HFFc6 (cell line): ENCODE data around the gene RIMKLA. TPM values are rescaled to one million over a fixed set of nuclear protein-coding genes. Genes with fewer than 3 reads are reported as not detected.

Experiments
- DNase-seq: peaks from one replicate; pipeline ENCODE4 v3.0.0-alpha.2; 2018
- H3K27ac Mint-ChIP-seq: 2 replicates; pipeline ENCODE4 v1.8.0; 2020; ENCODE audit warnings: mild to moderate bottlenecking, mixed read lengths
- H3K27me3 Mint-ChIP-seq: 2 replicates; pipeline ENCODE4 v1.8.0; 2021; ENCODE audit warnings: mild to moderate bottlenecking, moderate library complexity, mixed read lengths; ENCODE audit not compliant: insufficient read depth
- H3K36me3 Mint-ChIP-seq: 2 replicates; pipeline ENCODE4 v1.8.0; 2021; ENCODE audit warnings: low read depth, mixed read lengths
- H3K4me1 Mint-ChIP-seq: 2 replicates; pipeline ENCODE4 v1.8.0; 2020; ENCODE audit warnings: low read depth, mixed read lengths
- H3K4me3 Mint-ChIP-seq: 2 replicates; pipeline ENCODE4 v1.8.0; 2020; ENCODE audit warnings: mild to moderate bottlenecking, moderate library complexity, mixed read lengths
- H3K9me3 Mint-ChIP-seq: 2 replicates; pipeline ENCODE4 v1.8.0; 2020; ENCODE audit warnings: mild to moderate bottlenecking, mixed read lengths
- total RNA-seq, 6 experiments: library from RNA; stranded (reverse); fragmentation: NEBNext Ultra II Directional; extraction: Animal tissue kit (Norgen Biotek cat#: 25700); gene quantifications; 2 replicates in 1 of 6; 3 replicates in 5 of 6; pipeline ENCODE4 v1.2.3, GENCODE V29; 2021
- TF ChIP-seq, protein P1 (sequence below): fragments of 200-600 bp; sonication (generic); IDR thresholded peaks from 2 replicates; pipeline ENCODE4 v1.5.0; 2021; ENCODE audit warnings: antibody characterized with exemption, mild to moderate bottlenecking

Gene RIMKLA
- total RNA-seq, 6 experiments from 2014 or later, result not detected

DNA sequence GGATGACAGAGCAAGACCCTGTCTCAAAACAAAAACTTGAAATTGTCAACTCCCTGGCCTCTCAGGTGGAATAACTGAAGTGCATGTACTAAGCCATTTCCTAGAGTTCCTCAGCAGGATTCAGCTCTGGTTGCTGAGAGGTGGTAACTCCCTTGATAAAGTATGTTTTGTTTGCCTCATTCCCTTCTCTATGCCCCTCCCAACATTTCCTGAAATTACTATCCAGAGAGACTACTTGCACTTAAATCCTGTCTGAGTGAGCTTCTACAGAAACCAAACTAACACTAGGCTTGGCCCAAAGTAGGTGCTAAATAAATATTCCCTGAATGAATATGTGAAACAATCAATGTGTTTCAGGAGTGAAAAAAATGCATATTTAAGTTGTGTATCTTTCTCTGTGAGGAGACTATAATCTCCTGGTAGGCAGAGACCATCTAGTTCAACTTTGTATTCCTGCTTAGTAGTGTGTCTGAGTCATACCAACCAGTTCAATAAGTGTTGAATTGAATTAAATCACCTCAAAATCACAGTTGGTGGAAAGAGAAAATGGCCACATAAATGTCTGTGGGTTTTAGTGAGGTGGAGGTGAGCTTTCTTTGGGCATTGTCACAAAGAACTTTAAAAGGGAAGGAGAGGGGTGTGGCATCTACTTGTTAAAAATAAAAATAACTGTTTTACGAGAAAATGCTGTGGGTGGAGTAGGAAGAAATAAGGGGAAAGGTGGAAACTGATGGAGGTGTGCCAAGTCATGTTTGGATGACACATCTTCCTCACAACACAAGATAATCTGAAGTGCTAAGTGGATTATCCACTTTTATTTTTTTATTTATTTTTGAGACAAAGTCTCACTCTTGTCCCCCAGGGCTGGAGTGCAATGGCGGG lies 12.6 kb downstream of the RIMKLA start:
- TF ChIP-seq, protein P1, sequence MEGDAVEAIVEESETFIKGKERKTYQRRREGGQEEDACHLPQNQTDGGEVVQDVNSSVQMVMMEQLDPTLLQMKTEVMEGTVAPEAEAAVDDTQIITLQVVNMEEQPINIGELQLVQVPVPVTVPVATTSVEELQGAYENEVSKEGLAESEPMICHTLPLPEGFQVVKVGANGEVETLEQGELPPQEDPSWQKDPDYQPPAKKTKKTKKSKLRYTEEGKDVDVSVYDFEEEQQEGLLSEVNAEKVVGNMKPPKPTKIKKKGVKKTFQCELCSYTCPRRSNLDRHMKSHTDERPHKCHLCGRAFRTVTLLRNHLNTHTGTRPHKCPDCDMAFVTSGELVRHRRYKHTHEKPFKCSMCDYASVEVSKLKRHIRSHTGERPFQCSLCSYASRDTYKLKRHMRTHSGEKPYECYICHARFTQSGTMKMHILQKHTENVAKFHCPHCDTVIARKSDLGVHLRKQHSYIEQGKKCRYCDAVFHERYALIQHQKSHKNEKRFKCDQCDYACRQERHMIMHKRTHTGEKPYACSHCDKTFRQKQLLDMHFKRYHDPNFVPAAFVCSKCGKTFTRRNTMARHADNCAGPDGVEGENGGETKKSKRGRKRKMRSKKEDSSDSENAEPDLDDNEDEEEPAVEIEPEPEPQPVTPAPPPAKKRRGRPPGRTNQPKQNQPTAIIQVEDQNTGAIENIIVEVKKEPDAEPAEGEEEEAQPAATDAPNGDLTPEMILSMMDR, result no peak
- Mint-ChIP-seq H3K9me3 (no peaks in the 10 kb centered on the region), H3K36me3 (no peaks in the 10 kb centered on the region), H3K4me3 (no peak overlapping the region), H3K4me1 (no peaks in the 10 kb centered on the region), H3K27ac (no peak overlapping the region), H3K27me3 (peaks cover 6% of the 10 kb centered on the region; the same call in 1 of the 2 replicates)
- no peak for DNase-seq

- no peak overlapping the region for H3K27ac Mint-ChIP-seq
- no peak overlapping the region for H3K4me3 Mint-ChIP-seq
- no peaks in the 10 kb centered on the region for H3K36me3 Mint-ChIP-seq
- H3K9me3 Mint-ChIP-seq, result no peaks in the 10 kb centered on the region
- TF ChIP-seq, protein P1, result no peak
- no peaks in the 10 kb centered on the region for H3K4me1 Mint-ChIP-seq
- H3K27me3 Mint-ChIP-seq, result no peaks in the 10 kb centered on the region; the same call in 1 of the 2 replicates
- DNase-seq, result no peak
Measured at GRCh38 chr1:42399315-42400100, 18.9 kb downstream of the RIMKLA start.

DNA sequence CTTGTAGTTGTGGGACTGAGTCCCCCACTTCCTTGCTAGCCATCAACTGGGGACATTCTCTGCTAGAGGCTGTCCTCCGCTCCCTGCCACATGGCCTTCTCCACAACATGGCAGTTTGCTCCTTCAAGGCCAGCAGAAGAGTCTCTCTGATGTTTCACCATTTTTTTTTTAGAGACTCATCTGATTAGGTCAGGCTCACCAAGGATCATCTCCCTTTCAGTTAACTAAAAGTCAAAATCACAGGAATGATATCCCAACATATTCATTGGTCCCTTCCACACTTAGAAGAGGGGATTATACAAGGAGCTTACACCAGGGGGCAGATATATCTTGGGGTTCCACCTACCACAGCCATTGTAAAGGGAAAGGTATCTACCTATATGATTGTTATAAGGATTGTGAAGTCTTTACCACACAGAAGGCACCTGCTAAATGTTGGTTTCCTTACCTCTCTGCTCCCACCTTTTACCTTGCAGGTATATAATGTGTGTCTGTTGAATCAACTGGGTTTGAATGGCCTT lies 23.3 kb downstream of the RIMKLA start:
- no peaks in the 10 kb centered on the region for H3K9me3 Mint-ChIP-seq
- H3K4me1 Mint-ChIP-seq, result no peaks in the 10 kb centered on the region
- no peaks in the 10 kb centered on the region for H3K36me3 Mint-ChIP-seq
- peaks cover 6% of the 10 kb centered on the region for H3K27me3 Mint-ChIP-seq
- H3K4me3 Mint-ChIP-seq, result no peak overlapping the region
- TF ChIP-seq, protein P1, result peak; percentile 37; the same call in 1 of the 2 replicates
- no peak overlapping the region for H3K27ac Mint-ChIP-seq
- DNase-seq, result no peak

DNA sequence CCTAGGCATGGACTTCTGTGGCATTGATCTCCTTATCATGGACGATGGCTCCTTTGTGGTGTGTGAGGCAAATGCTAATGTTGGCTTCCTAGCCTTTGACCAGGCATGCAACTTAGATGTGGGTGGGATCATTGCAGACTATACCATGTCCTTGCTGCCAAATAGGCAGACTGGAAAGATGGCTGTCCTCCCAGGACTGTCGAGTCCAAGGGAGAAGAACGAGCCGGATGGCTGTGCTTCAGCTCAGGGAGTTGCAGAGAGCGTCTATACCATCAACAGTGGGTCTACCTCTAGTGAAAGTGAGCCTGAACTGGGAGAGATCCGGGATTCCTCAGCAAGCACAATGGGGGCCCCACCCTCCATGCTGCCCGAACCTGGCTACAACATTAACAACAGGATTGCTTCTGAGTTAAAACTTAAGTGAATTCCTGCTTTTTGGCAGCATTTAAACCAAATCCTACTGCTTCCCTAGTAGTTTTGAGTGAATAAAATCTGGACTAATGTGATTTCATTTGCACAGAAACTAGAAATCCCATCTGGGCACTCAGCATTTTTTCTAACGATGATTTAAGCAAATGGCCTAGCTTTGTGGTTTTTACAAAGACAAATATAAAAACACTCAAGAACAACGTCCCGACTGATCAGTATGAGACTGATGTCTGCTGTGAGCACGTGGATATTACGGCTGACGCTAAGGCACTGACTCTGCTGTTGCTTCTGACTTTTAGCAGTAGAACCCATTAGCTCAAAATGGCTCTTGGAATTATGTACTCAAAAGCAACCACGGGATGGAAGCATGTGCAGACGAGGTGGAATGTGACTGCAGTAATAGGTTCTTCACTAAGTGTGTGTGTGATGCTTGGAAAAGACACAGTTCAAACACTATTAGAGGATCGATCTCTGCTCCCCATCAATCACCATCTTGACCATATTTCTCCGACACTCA lies 34.2 kb downstream of the RIMKLA start:
- Mint-ChIP-seq H3K36me3 (no peaks in the 10 kb centered on the region), H3K9me3 (no peaks in the 10 kb centered on the region), H3K27me3 (peaks cover 27% of the 10 kb centered on the region), H3K4me1 (no peaks in the 10 kb centered on the region), H3K27ac (no peak overlapping the region), H3K4me3 (no peak overlapping the region)
- TF ChIP-seq, protein P1, result no peak
- no peak for DNase-seq

DNA sequence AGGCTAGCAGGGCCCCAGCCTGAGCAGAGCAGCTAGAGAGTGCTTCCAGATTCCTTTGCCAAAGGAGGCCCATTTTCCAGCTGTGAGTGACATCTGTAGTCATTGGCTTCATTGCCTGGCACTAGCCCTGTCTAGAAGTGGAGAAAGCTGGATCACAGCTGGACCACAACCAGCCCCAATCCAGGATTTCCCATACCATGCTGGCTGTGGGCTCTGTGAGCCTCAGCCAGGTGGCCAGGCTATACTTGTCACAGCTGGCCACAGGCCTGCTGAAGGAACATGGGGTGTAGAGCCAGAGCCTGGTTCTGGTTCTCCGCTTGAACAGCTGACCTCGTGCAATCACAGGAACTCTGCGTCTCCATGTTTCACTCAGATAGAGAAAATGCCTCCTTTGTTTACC lies 36.6 kb downstream of the RIMKLA start:
- Mint-ChIP-seq H3K9me3 (no peaks in the 10 kb centered on the region), H3K36me3 (no peaks in the 10 kb centered on the region), H3K4me3 (no peak overlapping the region), H3K4me1 (peaks cover 5% of the 10 kb centered on the region), H3K27ac (no peak overlapping the region), H3K27me3 (peaks cover 43% of the 10 kb centered on the region)
- no peak for DNase-seq
- TF ChIP-seq, protein P1, result no peak
